ENCODE measurements around the gene LRIT1.

Gene LRIT1

GRCh38 chr10:84269773-84270172 is 28.4 kb upstream of the LRIT1 start:
- no peak overlapping the region for H3K4me3 ChIP-seq (replicated peaks; ENCODE audit: low read depth, low read length)
- no peak for DNase-seq (ENCODE audit: extremely low read depth, low read depth)
- TF ChIP-seq CTCF (IDR thresholded peaks at IDR 0.05; ENCODE audit: low read depth, low read length, missing control alignments): no peak

- no peak overlapping the region for H3K4me3 ChIP-seq (replicated peaks; ENCODE audit: low read depth, low read length)
- TF ChIP-seq CTCF (IDR thresholded peaks at IDR 0.05; ENCODE audit: low read depth, low read length, missing control alignments): no peak
- DNase-seq (ENCODE audit: extremely low read depth, low read depth): no peak
These were observed 27.8 kb upstream of the LRIT1 start for GRCh38 chr10:84269162-84269561.

GRCh38 chr10:84267503-84268126 is 26.3 kb upstream of the LRIT1 start:
- no peak for DNase-seq (ENCODE audit: extremely low read depth, low read depth)
- TF ChIP-seq CTCF (IDR thresholded peaks at IDR 0.05; ENCODE audit: low read depth, low read length, missing control alignments): peak; percentile 70
- H3K4me3 ChIP-seq (replicated peaks; ENCODE audit: low read depth, low read length): no peak overlapping the region

GRCh38 chr10:84265418-84265817 is 24.1 kb upstream of the LRIT1 start:
- DNase-seq (ENCODE audit: extremely low read depth, low read depth): no peak
- no peak overlapping the region for H3K4me3 ChIP-seq (replicated peaks; ENCODE audit: low read depth, low read length)
- TF ChIP-seq CTCF (IDR thresholded peaks at IDR 0.05; ENCODE audit: low read depth, low read length, missing control alignments): no peak

GRCh38 chr10:84264611-84265141 is 23.3 kb upstream of the LRIT1 start:
- no peak overlapping the region for H3K4me3 ChIP-seq (replicated peaks; ENCODE audit: low read depth, low read length)
- peak; percentile 94 for TF ChIP-seq CTCF (IDR thresholded peaks at IDR 0.05; ENCODE audit: low read depth, low read length, missing control alignments)
- DNase-seq (ENCODE audit: extremely low read depth, low read depth): no peak

- no peak for TF ChIP-seq CTCF (IDR thresholded peaks at IDR 0.05; ENCODE audit: low read depth, low read length, missing control alignments)
- H3K4me3 ChIP-seq (replicated peaks; ENCODE audit: low read depth, low read length): no peak overlapping the region
- no peak for DNase-seq (ENCODE audit: extremely low read depth, low read depth)
These were observed 22.4 kb upstream of the LRIT1 start for GRCh38 chr10:84263716-84264115.
